ENCODE data around the gene PDE3A.
"Not testable (repeated sequence)": the region's sequence is repeated elsewhere in the genome, so short reads cannot be mapped to it uniquely, and the experiment has no call there.

Gene PDE3A

GRCh38 chr12:20368114-20368650 is at the start of gene PDE3A:
PDE3A (plus strand) TSS chr12:20368537; CDS start chr12:20369285, 748 bp downstream.
- DNase-seq (ENCODE audit: insufficient read length, low spot score): no peak
- no peak for FAIRE-seq

- no peak for FAIRE-seq
Observed at GRCh38 chr12:20319366-20319765, 49.0 kb upstream of the PDE3A start.

GRCh38 chr12:20320552-20320951 is 47.8 kb upstream of the PDE3A start:
- FAIRE-seq: no peak

More at GRCh38 chr12:20319366-20319765, 49.0 kb upstream of the PDE3A start:
- no peak for DNase-seq (ENCODE audit: insufficient read length, low spot score)

GRCh38 chr12:20330826-20331505 is 37.4 kb upstream of the PDE3A start:
- DNase-seq (ENCODE audit: insufficient read length, low spot score); FAIRE-seq: not testable (repeated sequence)

More at GRCh38 chr12:20320552-20320951, 47.8 kb upstream of the PDE3A start:
- DNase-seq (ENCODE audit: insufficient read length, low spot score): no peak

GRCh38 chr12:20339060-20339459 is 29.3 kb upstream of the PDE3A start:
- no peak for DNase-seq (ENCODE audit: insufficient read length, low spot score)
- FAIRE-seq: no peak

- FAIRE-seq (no peak), DNase-seq (ENCODE audit: insufficient read length, low spot score) (no peak)
Observed at GRCh38 chr12:20342111-20342510, 26.2 kb upstream of the PDE3A start.

GRCh38 chr12:20345866-20346265 is 22.5 kb upstream of the PDE3A start:
- FAIRE-seq: no peak
- DNase-seq (ENCODE audit: insufficient read length, low spot score): no peak

GRCh38 chr12:20350026-20350425 is 18.3 kb upstream of the PDE3A start:
- no peak for FAIRE-seq

GRCh38 chr12:20350495-20350894 is 17.8 kb upstream of the PDE3A start:
- no peak for FAIRE-seq
- no peak for DNase-seq (ENCODE audit: insufficient read length, low spot score)

More at GRCh38 chr12:20350026-20350425, 18.3 kb upstream of the PDE3A start:
- no peak for DNase-seq (ENCODE audit: insufficient read length, low spot score)

GRCh38 chr12:20351406-20351805 is 16.9 kb upstream of the PDE3A start:
- no peak for FAIRE-seq
- DNase-seq (ENCODE audit: insufficient read length, low spot score): no peak

GRCh38 chr12:20356048-20356447 is 12.3 kb upstream of the PDE3A start:
- FAIRE-seq: no peak
- no peak for DNase-seq (ENCODE audit: insufficient read length, low spot score)

GRCh38 chr12:20360407-20360806 is 7.9 kb upstream of the PDE3A start:
- DNase-seq (ENCODE audit: insufficient read length, low spot score): no peak
- no peak for FAIRE-seq

- DNase-seq (ENCODE audit: insufficient read length, low spot score) (no peak), FAIRE-seq (no peak)
Observed at GRCh38 chr12:20361416-20361815, 6.9 kb upstream of the PDE3A start.

- DNase-seq (ENCODE audit: insufficient read length, low spot score) (no peak), FAIRE-seq (no peak)
Observed at GRCh38 chr12:20364501-20364900, 3.8 kb upstream of the PDE3A start.

- FAIRE-seq: no peak
- no peak for DNase-seq (ENCODE audit: insufficient read length, low spot score)
Observed at GRCh38 chr12:20366776-20367409, 1.4 kb upstream of the PDE3A start.

GRCh38 chr12:20367583-20368113 is 689 bp upstream of the PDE3A start:
- no peak for DNase-seq (ENCODE audit: insufficient read length, low spot score)
- FAIRE-seq: no peak

GRCh38 chr12:20368651-20369304 is 441 bp downstream of the PDE3A start:
- no peak for FAIRE-seq
- DNase-seq (ENCODE audit: insufficient read length, low spot score): no peak

GRCh38 chr12:20369305-20370013 is 1.1 kb downstream of the PDE3A start:
- DNase-seq (ENCODE audit: insufficient read length, low spot score): no peak
- FAIRE-seq: no peak

GRCh38 chr12:20370014-20370386 is 1.7 kb downstream of the PDE3A start:
- no peak for DNase-seq (ENCODE audit: insufficient read length, low spot score)
- no peak for FAIRE-seq

- FAIRE-seq (no peak), DNase-seq (ENCODE audit: insufficient read length, low spot score) (no peak)
Observed at GRCh38 chr12:20370866-20371519, 2.7 kb downstream of the PDE3A start.

Data from GM19239 (cell line).